Fibroblast of lung (primary cell): ENCODE results near the gene RPS19BP1.

Source experiments
- CTCF ChIP-seq, 2 donors: IDR thresholded peaks in 1 of 2; conservative IDR thresholded peaks in 1 of 2; 1 replicate in 1 of 2; 2 replicates in 1 of 2; pipeline ENCODE4 v1.5.1; 2011 to 2012; ENCODE audit warnings: low read length in 2 of 2, control low read depth in 1 of 2, inconsistent platforms in 1 of 2, low read depth in 1 of 2, mild to moderate bottlenecking in 1 of 2
- EZH2 ChIP-seq: IDR thresholded peaks from 2 replicates; pipeline ENCODE4 v1.5.1; 2012; ENCODE audit warnings: low read length, control low read depth, mild to moderate bottlenecking; ENCODE audit errors: missing control alignments

- TF ChIP-seq CTCF (conservative IDR thresholded peaks at IDR 0.05 in 1 of 2, IDR thresholded peaks at IDR 0.05 in 1 of 2; ENCODE audit: low read depth in 1 of 2, low read length in 2 of 2) (no peak), EZH2 (no peak)
Observed at GRCh38 chr22:39570226-39570625, 37.7 kb upstream of the RPS19BP1 start.
